Natural killer cell (primary cell): ENCODE results near the gene SERTM1. TPM values are rescaled to one million over a fixed set of nuclear protein-coding genes. Genes with fewer than 3 reads are reported as not detected.

Experiments
- total RNA-seq, 4 donors: library from RNA; stranded (reverse); fragments of 120-200 nt in 1 of 4; gene quantifications; one replicate each; pipeline versions ENCODE4 v1.2.3 to v1.2.4, GENCODE V29; 2013 to 2022

The SERTM1 gene
- total RNA-seq, 3 donors from 2014 or later (not counting 1 experiment from before 2014, with no cell fraction given), result not detected

Other genes with a start within 250 kb of the SERTM1 start
- gene CCNA1, start 241.5 kb upstream of the SERTM1 start, total RNA-seq, result 1 to 10 TPM in 1 of 3 donors, under 1 TPM in 1, not detected in 1; 0.20 to 7.7 TPM
- 10 to 100 TPM in 2 of 3 donors, 1 to 10 TPM in 1; 6.0 to 13.3 (median 11.3) TPM for gene RFXAP, start 145.2 kb downstream of the SERTM1 start, total RNA-seq
- not detected for gene SMAD9, start 246.2 kb downstream of the SERTM1 start, total RNA-seq